PC-3 (cell line): ENCODE data around the gene LMBR1L. TPM values are rescaled to one million over a fixed set of nuclear protein-coding genes. Genes with fewer than 3 reads are reported as not detected.

Experiments used
- ATAC-seq: fragments of 200-7000 bp; cut with Tn5 transposase; 2 replicates; pipeline ENCODE4 v1.9.1; 2020; ENCODE audit warnings: mild to moderate bottlenecking, moderate library complexity
- BruUV-seq: library from RNA; stranded (reverse); fragments of 400-500 nt; replicated peaks from 2 replicates; lab custom pipeline; 2021; lab: Mats Ljungman, UMichigan
- CTCF ChIA-PET: fragments of 300-600 bp; sonication (Branson Sonifier 250); formaldehyde crosslinking; loops from one replicate; lab custom pipeline; 2022; ENCODE audit warnings: antibody characterized with exemption; lab: Charles Lee
- POLR2A ChIA-PET: fragments of 300-600 bp; sonication (Branson Sonifier 250); formaldehyde crosslinking; loops from one replicate; lab custom pipeline; 2022; ENCODE audit warnings: antibody characterized with exemption; ENCODE audit not compliant: unreplicated experiment; lab: Charles Lee
- DNase-seq: peaks from one replicate; pipeline ENCODE4 v3.0.0-alpha.2; 2015
- H2AFZ ChIP-seq: fragments of 300-600 bp; sonication (generic); 2 replicates; pipeline ENCODE4 v1.6.0; 2016; ENCODE audit warnings: antibody characterized with exemption, low read length
- H3F3A ChIP-seq: fragments of 300-600 bp; sonication (generic); one replicate; pipeline ENCODE4 v1.6.0; 2017; ENCODE audit warnings: antibody characterized with exemption, low read length, control low read depth, mild to moderate bottlenecking; ENCODE audit not compliant: unreplicated experiment
- H3K27ac ChIP-seq: fragments of 300-600 bp; sonication (generic); 2 replicates; pipeline ENCODE4 v1.5.1; 2016; ENCODE audit warnings: mild to moderate bottlenecking, low read length
- H3K27me3 ChIP-seq: fragments of 300-600 bp; sonication (generic); 2 replicates; pipeline ENCODE4 v1.6.1; 2016; ENCODE audit warnings: low read length, mixed read lengths
- H3K36me3 ChIP-seq: fragments of 300-600 bp; sonication (generic); 2 replicates; pipeline ENCODE4 v1.6.1; 2016; ENCODE audit warnings: low read depth, mixed run types, low read length, mixed read lengths
- H3K4me1 ChIP-seq: fragments of 300-600 bp; sonication (generic); 2 replicates; pipeline ENCODE4 v1.5.1; 2016; ENCODE audit warnings: low read length; ENCODE audit not compliant: insufficient read depth
- H3K4me2 ChIP-seq: fragments of 300-600 bp; sonication (generic); 2 replicates; pipeline ENCODE4 v1.6.0; 2016; ENCODE audit warnings: low read length
- H3K4me3 ChIP-seq: fragments of 300-600 bp; sonication (generic); 2 replicates; pipeline ENCODE4 v1.5.1; 2016; ENCODE audit warnings: mild to moderate bottlenecking, low read length, mixed read lengths
- H3K79me2 ChIP-seq: fragments of 300-600 bp; sonication (generic); 2 replicates; pipeline ENCODE4 v1.6.1; 2017; ENCODE audit warnings: low read length, mixed read lengths
- H3K9ac ChIP-seq: fragments of 300-600 bp; sonication (generic); 2 replicates; pipeline ENCODE4 v1.6.0; 2016; ENCODE audit warnings: mild to moderate bottlenecking, low read length
- H3K9me2 ChIP-seq: fragments of 300-600 bp; sonication (generic); replicated peaks from 2 replicates; pipeline ENCODE4 v1.6.1; 2016; ENCODE audit warnings: mixed run types, low read length, mixed read lengths
- H3K9me3 ChIP-seq: fragments of 300-600 bp; sonication (generic); 2 replicates; pipeline ENCODE4 v1.6.1; 2016; ENCODE audit warnings: low read length, mixed read lengths
- H4K20me1 ChIP-seq: fragments of 300-600 bp; sonication (generic); 2 replicates; pipeline ENCODE4 v1.6.1; 2016; ENCODE audit warnings: low read length, mixed read lengths
- EZH2 ChIP-seq: fragments of 300-600 bp; sonication (generic); IDR thresholded peaks from one replicate; pipeline ENCODE4 v1.6.1; 2017; ENCODE audit warnings: antibody characterized with exemption, mild to moderate bottlenecking, low read length; ENCODE audit not compliant: unreplicated experiment
- EZH2phosphoT487 ChIP-seq: fragments of 300-600 bp; sonication (generic); IDR thresholded peaks from 2 replicates; pipeline ENCODE4 v1.6.1; 2018; ENCODE audit warnings: mild to moderate bottlenecking, antibody characterized with exemption, low read length, borderline replicate concordance
- intact Hi-C: fragments of 100-400 bp; cut with micrococcal nuclease; formaldehyde crosslinking; loops from 2 replicates; pipeline ENCODE4 v1.9.0; 2023
- total RNA-seq: library from RNA; depleted of rRNA; stranded (reverse); fragments of >200 nt; gene quantifications from 2 replicates; pipeline ENCODE4 v1.2.3, GENCODE V29; 2014
- TF ChIP-seq, protein P1 (sequence below): fragments of 300-600 bp; sonication (generic); conservative IDR thresholded peaks from 2 replicates; pipeline ENCODE4 v1.5.1; 2017; ENCODE audit warnings: antibody characterized with exemption, low read depth, mild to moderate bottlenecking, low read length

The LMBR1L gene
- total RNA-seq, 1 experiment from 2014 or later: 17.1 TPM

DNA sequence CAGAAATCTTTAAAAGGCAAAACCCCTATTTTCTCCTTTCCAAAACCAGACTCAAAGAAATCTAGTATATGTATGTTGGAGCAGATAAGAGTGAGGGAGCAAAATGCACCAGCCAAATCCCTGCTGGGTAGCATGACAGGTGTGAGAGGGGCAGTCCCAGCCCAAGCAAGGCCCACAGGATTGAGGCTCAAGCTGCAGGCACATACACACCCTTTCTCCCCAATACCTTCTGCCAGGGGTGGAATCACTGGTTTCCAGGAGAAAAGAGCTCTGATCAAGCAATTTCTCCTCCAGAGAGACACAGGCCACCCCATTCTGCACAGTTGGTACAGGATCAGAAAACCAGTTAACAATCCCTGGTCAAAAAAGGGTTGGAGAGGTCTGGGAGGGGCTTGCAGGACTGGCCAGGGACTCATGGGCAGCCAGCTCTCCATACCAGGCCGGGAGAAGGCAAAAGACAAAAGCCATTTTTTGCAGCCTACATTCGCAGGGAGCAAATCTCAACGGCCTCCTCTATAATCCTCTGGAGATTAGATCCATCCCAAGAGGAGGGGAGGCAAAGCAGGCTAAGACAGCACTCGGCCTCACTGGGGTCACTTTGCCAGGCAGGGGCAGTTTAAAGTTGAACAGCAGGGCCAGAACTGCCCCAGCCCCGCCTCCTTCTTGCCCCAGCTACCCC lies 52.1 kb downstream of the LMBR1L start:
- Histone ChIP-seq H3K9me2 (no peaks in the 10 kb centered on the region), H3K4me1 (peaks cover 23% of the 10 kb centered on the region), H3F3A (no peaks in the 10 kb centered on the region), H3K9me3 (no peaks in the 10 kb centered on the region), H3K9ac (peak overlapping the region; percentile 99), H3K27me3 (no peaks in the 10 kb centered on the region), H3K4me3 (peak overlapping the region; percentile 87), H3K79me2 (peaks cover 85% of the 10 kb centered on the region), H3K4me2 (peak overlapping the region; percentile 93), H2AFZ (no peak overlapping the region), H3K27ac (no peak overlapping the region), H4K20me1 (peaks cover 61% of the 10 kb centered on the region), H3K36me3 (peaks cover 16% of the 10 kb centered on the region)
- ChIA-PET CTCF (interaction anchor here (0.7 kb wide), 1 partner anchor 167 kb away, joined by 3 read pairs; no protein-coding TSS in a partner anchor), POLR2A (no interaction called here)
- DNase-seq (no peak), ATAC-seq (no peak)
- no TSS peak for BruUV-seq
- intact Hi-C loops: no loop called here
- TF ChIP-seq, protein P1, sequence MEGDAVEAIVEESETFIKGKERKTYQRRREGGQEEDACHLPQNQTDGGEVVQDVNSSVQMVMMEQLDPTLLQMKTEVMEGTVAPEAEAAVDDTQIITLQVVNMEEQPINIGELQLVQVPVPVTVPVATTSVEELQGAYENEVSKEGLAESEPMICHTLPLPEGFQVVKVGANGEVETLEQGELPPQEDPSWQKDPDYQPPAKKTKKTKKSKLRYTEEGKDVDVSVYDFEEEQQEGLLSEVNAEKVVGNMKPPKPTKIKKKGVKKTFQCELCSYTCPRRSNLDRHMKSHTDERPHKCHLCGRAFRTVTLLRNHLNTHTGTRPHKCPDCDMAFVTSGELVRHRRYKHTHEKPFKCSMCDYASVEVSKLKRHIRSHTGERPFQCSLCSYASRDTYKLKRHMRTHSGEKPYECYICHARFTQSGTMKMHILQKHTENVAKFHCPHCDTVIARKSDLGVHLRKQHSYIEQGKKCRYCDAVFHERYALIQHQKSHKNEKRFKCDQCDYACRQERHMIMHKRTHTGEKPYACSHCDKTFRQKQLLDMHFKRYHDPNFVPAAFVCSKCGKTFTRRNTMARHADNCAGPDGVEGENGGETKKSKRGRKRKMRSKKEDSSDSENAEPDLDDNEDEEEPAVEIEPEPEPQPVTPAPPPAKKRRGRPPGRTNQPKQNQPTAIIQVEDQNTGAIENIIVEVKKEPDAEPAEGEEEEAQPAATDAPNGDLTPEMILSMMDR: no peak
- TF ChIP-seq EZH2 (no peak), EZH2phosphoT487 (no peak)

DNA sequence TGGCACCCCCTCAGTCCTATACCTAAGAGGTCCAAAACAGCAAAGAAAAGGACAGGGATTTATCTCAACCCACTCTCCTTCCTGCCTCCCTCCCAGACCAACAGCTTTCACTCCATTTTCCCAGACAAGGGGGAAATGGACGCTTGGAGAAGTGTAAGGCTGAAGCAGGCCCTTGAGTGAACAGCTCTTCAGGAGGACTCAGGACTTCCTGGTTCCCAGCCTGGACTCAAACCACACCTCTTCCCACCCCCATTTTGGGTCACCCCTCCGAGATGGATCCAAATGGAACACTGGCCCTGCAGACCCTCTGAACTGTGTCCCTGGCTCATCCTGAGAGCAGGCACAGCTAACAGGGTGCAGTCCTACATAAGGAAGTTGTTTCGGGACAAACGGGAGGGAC lies 52.8 kb downstream of the LMBR1L start:
- H3F3A ChIP-seq: no peaks in the 10 kb centered on the region
- ATAC-seq (no peak), DNase-seq (no peak)
- ChIA-PET POLR2A (no interaction called here), CTCF (interaction anchor here (0.7 kb wide), 1 partner anchor 168 kb away, joined by 3 read pairs; no protein-coding TSS in a partner anchor)
- BruUV-seq: no TSS peak
- no peak overlapping the region for H3K27ac ChIP-seq
- peaks cover 22% of the 10 kb centered on the region for H3K36me3 ChIP-seq
- H3K27me3 ChIP-seq: no peaks in the 10 kb centered on the region
- peaks cover 23% of the 10 kb centered on the region for H3K4me1 ChIP-seq
- no peak overlapping the region for H2AFZ ChIP-seq
- peaks cover 62% of the 10 kb centered on the region for H4K20me1 ChIP-seq
- H3K9me2 ChIP-seq: no peaks in the 10 kb centered on the region
- H3K4me3 ChIP-seq: peak overlapping the region; percentile 87
- H3K79me2 ChIP-seq: peaks cover 90% of the 10 kb centered on the region
- intact Hi-C loops: no loop called here
- peak overlapping the region; percentile 99 for H3K9ac ChIP-seq
- H3K9me3 ChIP-seq: no peaks in the 10 kb centered on the region
- peak overlapping the region; percentile 93 for H3K4me2 ChIP-seq
- TF ChIP-seq EZH2phosphoT487 (no peak), EZH2 (no peak)
- TF ChIP-seq, protein P1: no peak
